PFSK-1 (cell line): ENCODE measurements around the gene PPP1R9A.

Source experiments
- FOXP2 ChIP-seq: optimal IDR thresholded peaks from 2 replicates; pipeline ENCODE3; 2011; ENCODE audit warnings: borderline replicate concordance, control low read depth, inconsistent platforms; ENCODE audit not compliant: insufficient read depth; ENCODE audit errors: extremely low read length, extremely low read depth
- POLR2AphosphoS5 ChIP-seq: IDR thresholded peaks from 2 replicates; pipeline ENCODE4 v1.6.1; 2012; ENCODE audit warnings: low read depth, mild to moderate bottlenecking, control low read depth, low read length, moderate library complexity
- SIN3A ChIP-seq: IDR thresholded peaks from 2 replicates; pipeline ENCODE4 v1.6.1; 2012; ENCODE audit warnings: mild to moderate bottlenecking, low read length, moderate library complexity, borderline replicate concordance; ENCODE audit not compliant: insufficient read depth
- TAF1 ChIP-seq: IDR thresholded peaks from 2 replicates; pipeline ENCODE4 v1.6.1; 2012; ENCODE audit warnings: low read length, control low read depth, borderline replicate concordance; ENCODE audit not compliant: insufficient read depth
- TF ChIP-seq, protein P1 (sequence below), 2 experiments: IDR thresholded peaks; 2 replicates each; pipeline versions ENCODE4 v1.6.1 to v1.8.0; 2011 to 2012; ENCODE audit warnings: low read depth in 2 of 2, low read length in 2 of 2, control low read depth in 1 of 2, inconsistent platforms in 1 of 2, mild to moderate bottlenecking in 1 of 2, moderate library complexity in 1 of 2; ENCODE audit not compliant: insufficient read depth in 1 of 2

Gene PPP1R9A

DNA sequence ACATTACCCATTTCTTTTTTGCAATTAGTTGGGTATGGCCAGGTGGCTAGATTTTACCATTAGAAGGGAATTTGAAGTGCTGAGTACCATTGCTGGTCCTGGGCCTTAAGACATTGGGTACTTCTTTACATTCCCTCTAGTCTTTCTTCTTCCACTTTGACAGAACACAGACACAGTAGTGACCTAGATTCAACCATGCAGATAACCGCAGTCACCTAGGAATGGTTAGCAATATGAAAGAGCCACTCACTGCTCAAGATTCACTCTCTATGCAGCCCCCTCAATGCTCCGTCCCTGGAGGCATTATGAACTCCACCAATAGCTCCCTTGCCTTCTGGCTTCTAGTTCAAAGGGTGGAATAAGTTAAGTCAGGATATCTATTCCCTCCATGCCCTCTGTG is 433.1 kb downstream of the PPP1R9A start:
- no peak for TF ChIP-seq POLR2AphosphoS5
- no peak for TF ChIP-seq SIN3A
- TF ChIP-seq, protein P1, sequence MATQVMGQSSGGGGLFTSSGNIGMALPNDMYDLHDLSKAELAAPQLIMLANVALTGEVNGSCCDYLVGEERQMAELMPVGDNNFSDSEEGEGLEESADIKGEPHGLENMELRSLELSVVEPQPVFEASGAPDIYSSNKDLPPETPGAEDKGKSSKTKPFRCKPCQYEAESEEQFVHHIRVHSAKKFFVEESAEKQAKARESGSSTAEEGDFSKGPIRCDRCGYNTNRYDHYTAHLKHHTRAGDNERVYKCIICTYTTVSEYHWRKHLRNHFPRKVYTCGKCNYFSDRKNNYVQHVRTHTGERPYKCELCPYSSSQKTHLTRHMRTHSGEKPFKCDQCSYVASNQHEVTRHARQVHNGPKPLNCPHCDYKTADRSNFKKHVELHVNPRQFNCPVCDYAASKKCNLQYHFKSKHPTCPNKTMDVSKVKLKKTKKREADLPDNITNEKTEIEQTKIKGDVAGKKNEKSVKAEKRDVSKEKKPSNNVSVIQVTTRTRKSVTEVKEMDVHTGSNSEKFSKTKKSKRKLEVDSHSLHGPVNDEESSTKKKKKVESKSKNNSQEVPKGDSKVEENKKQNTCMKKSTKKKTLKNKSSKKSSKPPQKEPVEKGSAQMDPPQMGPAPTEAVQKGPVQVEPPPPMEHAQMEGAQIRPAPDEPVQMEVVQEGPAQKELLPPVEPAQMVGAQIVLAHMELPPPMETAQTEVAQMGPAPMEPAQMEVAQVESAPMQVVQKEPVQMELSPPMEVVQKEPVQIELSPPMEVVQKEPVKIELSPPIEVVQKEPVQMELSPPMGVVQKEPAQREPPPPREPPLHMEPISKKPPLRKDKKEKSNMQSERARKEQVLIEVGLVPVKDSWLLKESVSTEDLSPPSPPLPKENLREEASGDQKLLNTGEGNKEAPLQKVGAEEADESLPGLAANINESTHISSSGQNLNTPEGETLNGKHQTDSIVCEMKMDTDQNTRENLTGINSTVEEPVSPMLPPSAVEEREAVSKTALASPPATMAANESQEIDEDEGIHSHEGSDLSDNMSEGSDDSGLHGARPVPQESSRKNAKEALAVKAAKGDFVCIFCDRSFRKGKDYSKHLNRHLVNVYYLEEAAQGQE (IDR thresholded peaks at IDR 0.05; ENCODE audit: insufficient read depth in 1 of 2, low read depth in 2 of 2, low read length in 2 of 2), result no peak
- no peak for TF ChIP-seq FOXP2
- no peak for TF ChIP-seq TAF1

DNA sequence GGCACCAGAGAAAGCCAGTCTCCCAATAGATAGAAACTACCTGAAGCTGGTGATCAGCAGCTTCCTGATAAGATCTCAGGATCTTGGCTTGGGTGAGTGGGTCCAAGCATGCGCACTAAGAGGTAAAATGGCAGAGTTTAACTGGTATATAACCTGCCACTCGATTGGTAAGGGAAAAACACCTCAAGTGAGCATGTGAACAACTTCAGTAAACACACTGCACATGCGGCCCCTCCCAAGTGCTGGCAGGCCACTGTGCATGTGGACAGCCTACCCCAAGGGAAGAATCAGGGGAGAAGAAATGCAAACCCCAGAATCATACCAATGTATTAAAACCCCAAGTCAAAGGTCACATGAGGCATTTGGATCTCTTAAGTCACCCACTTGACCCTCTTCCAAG is 434.6 kb downstream of the PPP1R9A start:
- no peak for TF ChIP-seq POLR2AphosphoS5
- no peak for TF ChIP-seq TAF1
- no peak for TF ChIP-seq FOXP2
- TF ChIP-seq SIN3A, result no peak
- TF ChIP-seq, protein P1 (IDR thresholded peaks at IDR 0.05; ENCODE audit: insufficient read depth in 1 of 2, low read depth in 2 of 2, low read length in 2 of 2), result no peak

DNA sequence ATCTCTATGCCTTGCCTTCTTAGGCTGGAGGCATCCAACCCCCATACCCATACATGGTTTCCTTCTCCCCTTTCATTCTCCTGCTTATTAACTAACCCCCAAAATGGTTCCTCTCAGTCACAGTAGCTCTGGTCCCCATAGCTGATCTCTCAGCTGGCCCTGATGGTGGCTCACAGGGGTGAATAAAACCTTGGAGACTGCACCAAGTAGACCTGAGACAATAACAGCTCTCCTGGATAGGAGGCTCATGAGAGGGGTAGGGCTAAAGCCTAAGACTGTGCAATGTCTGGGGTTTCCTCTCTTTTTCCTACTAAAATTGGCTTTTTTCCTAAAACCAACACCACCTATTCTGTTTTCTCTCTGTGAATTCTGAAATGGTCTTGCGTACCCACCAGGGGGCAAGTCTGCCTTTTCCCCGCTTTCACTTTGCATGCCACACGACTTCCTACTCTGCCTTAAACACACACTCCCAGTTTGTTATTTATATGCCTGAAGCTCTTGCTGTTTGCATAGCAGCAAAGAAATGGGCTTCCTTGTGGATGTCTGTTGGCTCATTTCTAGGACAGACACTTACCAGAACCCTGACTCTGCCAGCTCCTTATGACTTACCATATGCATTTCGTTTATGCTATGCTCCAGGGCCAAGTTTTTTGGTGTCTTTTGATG is 435.4 kb downstream of the PPP1R9A start:
- TF ChIP-seq, protein P1 (IDR thresholded peaks at IDR 0.05; ENCODE audit: insufficient read depth in 1 of 2, low read depth in 2 of 2, low read length in 2 of 2), result no peak
- no peak for TF ChIP-seq FOXP2
